GM19193 (cell line): ENCODE measurements around the gene NRXN3.

Experiments
- POLR2A ChIP-seq: IDR thresholded peaks from 4 replicates; pipeline ENCODE4 v1.6.1; 2011; ENCODE audit not compliant: insufficient read depth, insufficient read length; ENCODE audit errors: extremely low read depth

NRXN3 gene

GRCh38 chr14:79050787-79051727, 880.9 kb downstream of the NRXN3 start:
- TF ChIP-seq POLR2A, result no peak

GRCh38 chr14:79051742-79052141, 881.6 kb downstream of the NRXN3 start:
- TF ChIP-seq POLR2A, result no peak

- no peak for TF ChIP-seq POLR2A
Measured at GRCh38 chr14:79056879-79057278, 886.7 kb downstream of the NRXN3 start.

- TF ChIP-seq POLR2A, result no peak
Measured at GRCh38 chr14:79057333-79057732, 887.2 kb downstream of the NRXN3 start.

- TF ChIP-seq POLR2A, result no peak
Measured at GRCh38 chr14:79062226-79062625, 892.1 kb downstream of the NRXN3 start.

GRCh38 chr14:79064214-79064613, 894.0 kb downstream of the NRXN3 start:
- TF ChIP-seq POLR2A, result no peak

GRCh38 chr14:79074510-79074909, 904.3 kb downstream of the NRXN3 start:
- TF ChIP-seq POLR2A, result no peak

GRCh38 chr14:79076428-79076827, 906.3 kb downstream of the NRXN3 start:
- TF ChIP-seq POLR2A, result no peak

GRCh38 chr14:79077096-79077495, 906.9 kb downstream of the NRXN3 start:
- TF ChIP-seq POLR2A, result no peak

GRCh38 chr14:79080040-79080439, 909.9 kb downstream of the NRXN3 start:
- no peak for TF ChIP-seq POLR2A

- TF ChIP-seq POLR2A, result no peak
Measured at GRCh38 chr14:79082883-79083282, 912.7 kb downstream of the NRXN3 start.

GRCh38 chr14:79083356-79083755, 913.2 kb downstream of the NRXN3 start:
- TF ChIP-seq POLR2A, result no peak

- no peak for TF ChIP-seq POLR2A
Measured at GRCh38 chr14:79084861-79085260, 914.7 kb downstream of the NRXN3 start.

GRCh38 chr14:79089576-79089975, 919.4 kb downstream of the NRXN3 start:
- TF ChIP-seq POLR2A, result no peak

GRCh38 chr14:79090641-79091180, 920.5 kb downstream of the NRXN3 start:
- TF ChIP-seq POLR2A, result no peak

GRCh38 chr14:79091381-79091963, 921.3 kb downstream of the NRXN3 start:
- TF ChIP-seq POLR2A, result no peak
